OCI-LY3 (cell line): ENCODE results near the gene TGFB1.
A peak's percentile ranks its signal among the peaks of the same experiment; 100 is the strongest.

ENCODE experiments used
- H2AFZ ChIP-seq: fragments of 200-600, 300-600 bp; shearing (Covaris generic); 2 replicates; pipeline ENCODE4 v1.6.0; 2014; ENCODE audit warnings: antibody characterized with exemption, low read depth, low read length
- H3K27ac ChIP-seq: fragments of 200-600, 300-600 bp; sonication (generic); 2 replicates; pipeline ENCODE4 v1.5.1; 2014; ENCODE audit warnings: mild to moderate bottlenecking, low read length, moderate library complexity, mixed read lengths
- H3K27me3 ChIP-seq: fragments of 200-600, 300-600 bp; sonication (generic); 2 replicates; pipeline ENCODE4 v1.6.1; 2014; ENCODE audit warnings: low read depth, low read length, mixed read lengths
- H3K36me3 ChIP-seq: fragments of 200-600, 300-600 bp; sonication (generic); replicated peaks from 2 replicates; pipeline ENCODE3; 2014; ENCODE audit warnings: low read depth, low read length, mixed read lengths
- H3K4me1 ChIP-seq: fragments of 300-600, 200-600 bp; sonication (generic); 2 replicates; pipeline ENCODE4 v1.6.1; 2014; ENCODE audit warnings: low read length, mixed read lengths
- H3K4me2 ChIP-seq: fragments of 200-600, 300-600 bp; sonication (generic); 2 replicates; pipeline ENCODE4 v1.6.1; 2014; ENCODE audit warnings: low read length, mixed read lengths
- H3K4me3 ChIP-seq: fragments of 300-600, 200-600 bp; sonication (generic); 2 replicates; pipeline ENCODE4 v1.5.1; 2014; ENCODE audit warnings: antibody characterized with exemption, mild to moderate bottlenecking, low read length, moderate library complexity
- H3K79me2 ChIP-seq: fragments of 300-600, 200-600 bp; shearing (Covaris generic); 2 replicates; pipeline ENCODE4 v1.6.1; 2014; ENCODE audit warnings: mild to moderate bottlenecking, low read length, mixed read lengths
- H3K9ac ChIP-seq: fragments of 300-600, 200-600 bp; shearing (Covaris generic); 2 replicates; pipeline ENCODE4 v1.6.0; 2014; ENCODE audit warnings: mild to moderate bottlenecking, low read length, moderate library complexity
- H3K9me3 ChIP-seq: fragments of 200-600, 300-600 bp; shearing (Covaris generic); 2 replicates; pipeline ENCODE4 v1.6.1; 2014; ENCODE audit warnings: low read length, mixed read lengths; ENCODE audit not compliant: insufficient read depth
- H4K20me1 ChIP-seq: fragments of 200-600, 300-600 bp; sonication (generic); 2 replicates; pipeline ENCODE4 v1.6.1; 2016; ENCODE audit warnings: low read length, mixed read lengths; ENCODE audit not compliant: insufficient read depth
- EZH2phosphoT487 ChIP-seq: fragments of 200-600 bp; shearing (Covaris generic); IDR thresholded peaks from 2 replicates; pipeline ENCODE4 v1.6.1; 2018; ENCODE audit warnings: antibody characterized with exemption, mixed run types, low read depth
- TF ChIP-seq, protein P1 (sequence below): fragments of 200-600, 300-600 bp; sonication (generic); IDR thresholded peaks from 2 replicates; pipeline ENCODE4 v1.5.1; 2014; ENCODE audit warnings: antibody characterized with exemption, low read length, low read depth

Gene TGFB1

DNA sequence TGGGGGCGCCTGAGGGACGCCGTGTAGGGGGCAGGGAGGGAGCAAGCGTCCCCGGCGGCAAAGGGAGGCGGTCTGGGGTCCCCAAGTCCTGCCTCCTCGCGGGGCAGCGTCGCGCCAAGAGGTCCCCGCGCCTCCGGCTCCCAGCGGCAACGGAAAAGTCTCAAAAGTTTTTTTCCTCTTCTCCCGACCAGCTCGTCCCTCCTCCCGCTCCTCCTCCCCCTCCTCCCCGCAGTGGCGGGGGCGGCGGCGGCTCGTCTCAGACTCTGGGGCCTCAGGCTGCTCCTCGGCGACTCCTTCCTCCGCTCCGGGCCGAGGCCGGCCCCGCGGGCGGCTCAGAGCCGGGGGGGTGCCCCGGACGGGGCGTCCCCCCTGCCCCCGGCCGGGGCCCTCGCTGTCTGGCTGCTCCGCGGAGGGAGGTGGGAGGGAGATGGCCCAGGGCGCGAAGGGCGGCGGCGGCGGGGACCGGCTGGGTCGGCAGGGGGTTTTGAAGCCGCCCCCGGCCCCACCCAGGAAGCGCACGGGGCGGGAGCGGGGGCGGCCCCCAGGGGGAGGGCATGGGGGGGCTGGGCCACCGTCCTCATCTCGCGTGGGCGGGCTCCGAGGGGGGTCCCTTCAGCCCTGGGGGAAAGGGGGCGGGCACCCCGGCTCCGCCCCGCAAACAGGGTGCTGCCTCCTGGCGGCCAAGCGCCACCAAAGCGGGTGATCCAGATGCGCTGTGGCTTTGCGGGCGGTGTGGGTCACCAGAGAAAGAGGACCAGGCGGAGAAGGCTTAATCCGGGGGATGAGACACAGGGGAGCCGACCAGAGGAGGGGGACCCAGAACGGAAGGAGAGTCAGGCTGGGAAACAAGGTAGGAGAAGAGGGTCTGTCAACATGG, at the start of gene TGFB1:
TSS of gene TGFB1 (minus strand) at position 457 of the 877 bp plus-strand sequence. CDS start 878 bp downstream, outside the sequence.
- peak within 1 kb of the TSS; percentile 69 for H3K4me2 ChIP-seq
- peaks cover 50% of the 10 kb centered on the region for H3K79me2 ChIP-seq
- TF ChIP-seq, protein P1, sequence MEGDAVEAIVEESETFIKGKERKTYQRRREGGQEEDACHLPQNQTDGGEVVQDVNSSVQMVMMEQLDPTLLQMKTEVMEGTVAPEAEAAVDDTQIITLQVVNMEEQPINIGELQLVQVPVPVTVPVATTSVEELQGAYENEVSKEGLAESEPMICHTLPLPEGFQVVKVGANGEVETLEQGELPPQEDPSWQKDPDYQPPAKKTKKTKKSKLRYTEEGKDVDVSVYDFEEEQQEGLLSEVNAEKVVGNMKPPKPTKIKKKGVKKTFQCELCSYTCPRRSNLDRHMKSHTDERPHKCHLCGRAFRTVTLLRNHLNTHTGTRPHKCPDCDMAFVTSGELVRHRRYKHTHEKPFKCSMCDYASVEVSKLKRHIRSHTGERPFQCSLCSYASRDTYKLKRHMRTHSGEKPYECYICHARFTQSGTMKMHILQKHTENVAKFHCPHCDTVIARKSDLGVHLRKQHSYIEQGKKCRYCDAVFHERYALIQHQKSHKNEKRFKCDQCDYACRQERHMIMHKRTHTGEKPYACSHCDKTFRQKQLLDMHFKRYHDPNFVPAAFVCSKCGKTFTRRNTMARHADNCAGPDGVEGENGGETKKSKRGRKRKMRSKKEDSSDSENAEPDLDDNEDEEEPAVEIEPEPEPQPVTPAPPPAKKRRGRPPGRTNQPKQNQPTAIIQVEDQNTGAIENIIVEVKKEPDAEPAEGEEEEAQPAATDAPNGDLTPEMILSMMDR, result peak; percentile 89
- no peak for TF ChIP-seq EZH2phosphoT487
- peak within 1 kb of the TSS; percentile 92 for H3K4me3 ChIP-seq
- peak within 1 kb of the TSS; percentile 98 for H3K9ac ChIP-seq
- no peak within 1 kb of the TSS for H2AFZ ChIP-seq
- H3K9me3 ChIP-seq, result no peaks in the 10 kb centered on the region
- H3K4me1 ChIP-seq, result peaks cover 21% of the 10 kb centered on the region
- H4K20me1 ChIP-seq, result peaks cover 25% of the 10 kb centered on the region
- H3K27ac ChIP-seq, result peak within 1 kb of the TSS; percentile 72
- H3K36me3 ChIP-seq, result peaks cover 22% of the 10 kb centered on the region
- no peaks in the 10 kb centered on the region for H3K27me3 ChIP-seq

DNA sequence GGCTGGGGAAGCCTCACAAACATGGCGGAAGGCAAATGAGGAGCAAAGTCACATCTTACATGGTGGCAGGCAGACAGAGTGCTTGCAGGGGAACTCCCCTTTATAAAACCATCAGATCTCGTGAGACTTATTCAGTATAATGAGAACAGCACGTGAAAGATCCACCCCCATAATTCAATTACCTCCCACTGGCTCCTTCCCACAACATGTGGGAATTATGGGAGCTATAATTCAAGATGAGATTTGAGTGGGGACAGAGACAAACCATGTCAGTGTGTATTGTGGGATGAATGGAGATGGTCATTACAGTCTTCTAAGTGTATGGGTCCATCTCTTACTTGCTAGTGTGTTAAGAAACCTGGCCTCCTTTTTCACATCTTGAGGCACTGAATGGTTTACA, 48.3 kb upstream of the TGFB1 start:
- Histone ChIP-seq H3K4me1 (peaks cover 9% of the 10 kb centered on the region), H3K36me3 (no peaks in the 10 kb centered on the region), H2AFZ (no peak overlapping the region), H3K27me3 (no peaks in the 10 kb centered on the region), H4K20me1 (no peaks in the 10 kb centered on the region), H3K9me3 (no peaks in the 10 kb centered on the region), H3K4me2 (no peak overlapping the region), H3K27ac (no peak overlapping the region), H3K4me3 (no peak overlapping the region), H3K79me2 (peaks cover 20% of the 10 kb centered on the region), H3K9ac (no peak overlapping the region)
- no peak for TF ChIP-seq EZH2phosphoT487

DNA sequence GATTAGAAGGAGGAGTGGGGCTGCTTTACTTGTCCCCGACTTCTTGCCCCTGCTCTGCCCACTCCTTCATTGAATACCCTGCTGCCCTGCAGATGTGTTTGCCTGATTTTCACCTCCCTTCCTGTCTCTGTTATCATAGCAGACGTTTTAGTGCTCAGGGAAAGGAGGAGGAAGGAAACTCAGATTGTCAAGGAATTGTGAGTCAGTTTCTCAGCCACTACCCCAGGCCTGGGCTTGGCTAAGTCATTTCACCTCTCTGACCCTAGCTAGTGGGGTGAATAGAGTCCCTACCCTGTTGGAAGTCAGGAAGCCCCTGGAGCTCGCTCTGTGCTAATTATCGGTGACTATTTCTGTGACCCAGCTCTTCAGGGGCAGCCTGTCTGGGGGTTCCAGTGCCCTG, 47.8 kb upstream of the TGFB1 start:
- no peaks in the 10 kb centered on the region for H3K36me3 ChIP-seq
- no peak overlapping the region for H3K4me3 ChIP-seq
- TF ChIP-seq, protein P1, result no peak
- no peak for TF ChIP-seq EZH2phosphoT487
- peaks cover 25% of the 10 kb centered on the region for H3K79me2 ChIP-seq
- H3K9me3 ChIP-seq, result no peaks in the 10 kb centered on the region
- H2AFZ ChIP-seq, result no peak overlapping the region
- no peaks in the 10 kb centered on the region for H4K20me1 ChIP-seq
- no peak overlapping the region for H3K9ac ChIP-seq
- no peaks in the 10 kb centered on the region for H3K27me3 ChIP-seq
- H3K4me1 ChIP-seq, result peaks cover 10% of the 10 kb centered on the region
- no peak overlapping the region for H3K27ac ChIP-seq
- no peak overlapping the region for H3K4me2 ChIP-seq

DNA sequence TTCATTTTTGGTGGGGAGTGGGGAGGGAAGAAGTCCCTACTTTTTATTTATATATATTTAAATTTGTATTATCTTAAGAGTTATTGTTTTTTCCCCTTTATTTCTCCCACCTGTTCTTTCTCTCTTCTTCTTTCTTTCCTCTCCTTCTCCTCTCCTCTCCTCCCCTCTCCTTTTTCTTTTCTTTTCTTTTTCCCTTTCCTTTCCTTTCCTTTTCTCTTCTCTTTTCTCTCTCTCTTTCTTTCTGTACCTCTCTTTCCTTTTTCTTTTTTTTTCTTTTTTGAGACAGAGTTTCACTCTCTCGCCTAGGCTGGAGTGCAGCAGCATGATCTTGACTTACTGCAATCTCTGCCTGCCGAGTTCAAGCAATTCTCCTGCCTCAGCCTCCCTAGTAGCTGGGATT, 45.8 kb upstream of the TGFB1 start:
- H4K20me1 ChIP-seq, result no peaks in the 10 kb centered on the region
- H3K4me3 ChIP-seq, result no peak overlapping the region
- no peak overlapping the region for H3K27ac ChIP-seq
- no peak overlapping the region for H2AFZ ChIP-seq
- TF ChIP-seq, protein P1, result no peak
- no peak for TF ChIP-seq EZH2phosphoT487
- peaks cover 44% of the 10 kb centered on the region for H3K79me2 ChIP-seq
- no peak overlapping the region for H3K4me2 ChIP-seq
- H3K9ac ChIP-seq, result no peak overlapping the region
- no peaks in the 10 kb centered on the region for H3K9me3 ChIP-seq
- H3K27me3 ChIP-seq, result no peaks in the 10 kb centered on the region
- H3K36me3 ChIP-seq, result peaks cover 8% of the 10 kb centered on the region
- peaks cover 26% of the 10 kb centered on the region for H3K4me1 ChIP-seq
